HCT116 (cell line): Measurements from ENCODE around the gene CAPRIN1.

Source experiments
- ATF3 ChIP-seq: IDR thresholded peaks from 2 replicates; pipeline ENCODE4 v1.6.1; 2012
- CTCF ChIP-seq, 3 experiments: fragments of 200-600 bp in 1 of 3; sonication (generic) in 1 of 3; IDR thresholded peaks in 2 of 3; conservative IDR thresholded peaks in 1 of 3; 2 replicates each; pipeline ENCODE4 v1.5.1; 2012 to 2017; ENCODE audit warnings: low read depth in 2 of 3, low read length in 2 of 3, antibody characterized with exemption in 1 of 3, borderline replicate concordance in 1 of 3, control low read depth in 1 of 3, mild to moderate bottlenecking in 1 of 3, mixed read lengths in 1 of 3, mixed run types in 1 of 3, moderate library complexity in 1 of 3; ENCODE audit not compliant: insufficient read depth in 1 of 3
- EGR1 ChIP-seq: IDR thresholded peaks from 2 replicates; pipeline ENCODE4 v1.6.1; 2012; ENCODE audit warnings: low read depth
- EZH2 ChIP-seq: fragments of 200-600 bp; sonication (generic); IDR thresholded peaks from 2 replicates; pipeline ENCODE4 v1.6.1; 2017; ENCODE audit warnings: antibody characterized with exemption, mixed run types
- POLR2A ChIP-seq: IDR thresholded peaks from 2 replicates; pipeline ENCODE4 v1.7.0; 2011; ENCODE audit warnings: borderline replicate concordance; ENCODE audit not compliant: insufficient read depth, insufficient read length; ENCODE audit errors: extremely low read depth
- POLR2AphosphoS5 ChIP-seq: IDR thresholded peaks from 2 replicates; pipeline ENCODE4 v1.6.1; 2011; ENCODE audit warnings: mild to moderate bottlenecking, low read depth, low read length, moderate library complexity
- RAD21 ChIP-seq: IDR thresholded peaks from 2 replicates; pipeline ENCODE4 v1.6.1; 2012; ENCODE audit warnings: low read depth, mild to moderate bottlenecking
- SIN3A ChIP-seq: IDR thresholded peaks from 2 replicates; pipeline ENCODE4 v1.6.1; 2012; ENCODE audit warnings: low read depth
- TCF7L2 ChIP-seq: IDR thresholded peaks from 2 replicates; pipeline ENCODE4 v1.7.0; 2011; ENCODE audit warnings: borderline replicate concordance, inconsistent platforms; ENCODE audit not compliant: insufficient read depth, insufficient read length; ENCODE audit errors: extremely low read depth
- YY1 ChIP-seq: IDR thresholded peaks from 2 replicates; pipeline ENCODE4 v1.6.1; 2011; ENCODE audit warnings: low read length, low read depth, moderate library complexity, mild to moderate bottlenecking; ENCODE audit not compliant: insufficient replicate concordance; ENCODE audit errors: extremely low read depth
- ZFX ChIP-seq: fragments of 450-650 bp; IDR thresholded peaks from 2 replicates; pipeline ENCODE4 v1.6.1; 2017
- ZNF274 ChIP-seq: fragments of 200-500 bp; sonication (Bioruptor generic); IDR thresholded peaks from 2 replicates; pipeline ENCODE4 v1.6.1; 2014; ENCODE audit warnings: mild to moderate bottlenecking, low read depth, low read length, inconsistent platforms

DNA sequence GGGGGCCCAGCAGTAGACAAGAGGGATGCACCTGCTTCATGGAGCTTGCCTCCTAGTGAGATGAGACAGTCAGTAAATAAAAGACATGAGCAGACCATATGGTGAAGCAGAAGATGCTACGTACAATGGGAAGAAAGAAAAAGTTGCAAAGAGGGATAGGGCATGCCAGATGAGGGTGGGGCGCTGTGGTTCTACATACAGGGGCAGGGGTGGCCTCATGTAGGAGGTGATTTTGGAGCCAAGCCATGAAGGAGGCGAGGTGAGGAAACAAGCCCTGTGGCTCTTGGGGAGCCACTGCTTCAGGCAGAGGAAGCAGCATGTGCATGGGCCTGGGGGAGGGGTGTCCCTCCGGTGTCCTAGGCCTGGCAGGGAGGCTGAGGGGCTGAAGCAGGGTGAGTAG lies 69.1 kb downstream of the CAPRIN1 start:
- TF ChIP-seq EGR1 (no peak), SIN3A (no peak), CTCF (IDR thresholded peaks at IDR 0.05 in 2 of 3, conservative IDR thresholded peaks at IDR 0.05 in 1 of 3; ENCODE audit: borderline replicate concordance in 1 of 3, insufficient read depth in 1 of 3, low read depth in 2 of 3, low read length in 2 of 3) (no peak), POLR2A (no peak), ATF3 (no peak), RAD21 (no peak), POLR2AphosphoS5 (no peak), EZH2 (no peak), ZNF274 (no peak), TCF7L2 (no peak), ZFX (no peak), YY1 (no peak)
